ENCODE measurements around the gene TLNRD1.

GRCh38 chr15:81032818-81033217 is 32.1 kb downstream of the TLNRD1 start:
- no peak for TF ChIP-seq CTCF (IDR thresholded peaks at IDR 0.05)
- TF ChIP-seq POLR2A (IDR thresholded peaks at IDR 0.05) = no peak
